Astrocyte of the hippocampus (primary cell): ENCODE measurements around the gene PPP2R1B.

Experiments
- DNase-seq: peaks from one replicate; pipeline ENCODE4 v3.0.0; 2011; ENCODE audit warnings: low read depth, low spot score

The PPP2R1B gene

GRCh38 chr11:111693224-111693937, 72.8 kb downstream of the PPP2R1B start:
- DNase-seq: no peak

- no peak for DNase-seq
Observed at GRCh38 chr11:111691741-111692140, 74.4 kb downstream of the PPP2R1B start.

- DNase-seq: no peak
Observed at GRCh38 chr11:111691176-111691575, 75.0 kb downstream of the PPP2R1B start.

GRCh38 chr11:111688013-111688412, 78.2 kb downstream of the PPP2R1B start:
- no peak for DNase-seq

GRCh38 chr11:111684251-111684650, 81.9 kb downstream of the PPP2R1B start:
- DNase-seq: peak; percentile 46

GRCh38 chr11:111683806-111684205, 82.4 kb downstream of the PPP2R1B start:
- DNase-seq: no peak

- DNase-seq: no peak
Observed at GRCh38 chr11:111680486-111681175, 85.6 kb downstream of the PPP2R1B start.
